ENCODE data around the gene SNRNP48.

DNA sequence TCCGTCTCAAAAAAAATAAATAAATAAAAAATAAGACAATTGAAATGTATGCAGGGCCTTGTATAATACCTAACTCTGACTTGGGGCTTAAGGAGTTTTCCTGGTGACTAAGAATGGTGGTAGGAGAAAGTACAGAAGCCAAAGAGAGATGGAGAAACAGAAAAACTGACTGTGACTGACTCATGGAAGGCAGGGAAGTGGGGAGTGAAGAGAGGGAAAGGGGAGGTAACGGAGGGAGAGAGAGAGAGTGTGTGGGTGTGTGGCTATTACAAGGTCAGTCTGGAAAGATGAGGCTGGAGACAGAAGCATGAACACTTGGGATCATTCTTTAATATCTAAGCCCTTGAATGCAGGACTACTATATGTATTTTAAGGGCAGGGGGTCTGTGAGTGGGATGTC is 38.5 kb downstream of the SNRNP48 start:
- TF ChIP-seq, protein P1, sequence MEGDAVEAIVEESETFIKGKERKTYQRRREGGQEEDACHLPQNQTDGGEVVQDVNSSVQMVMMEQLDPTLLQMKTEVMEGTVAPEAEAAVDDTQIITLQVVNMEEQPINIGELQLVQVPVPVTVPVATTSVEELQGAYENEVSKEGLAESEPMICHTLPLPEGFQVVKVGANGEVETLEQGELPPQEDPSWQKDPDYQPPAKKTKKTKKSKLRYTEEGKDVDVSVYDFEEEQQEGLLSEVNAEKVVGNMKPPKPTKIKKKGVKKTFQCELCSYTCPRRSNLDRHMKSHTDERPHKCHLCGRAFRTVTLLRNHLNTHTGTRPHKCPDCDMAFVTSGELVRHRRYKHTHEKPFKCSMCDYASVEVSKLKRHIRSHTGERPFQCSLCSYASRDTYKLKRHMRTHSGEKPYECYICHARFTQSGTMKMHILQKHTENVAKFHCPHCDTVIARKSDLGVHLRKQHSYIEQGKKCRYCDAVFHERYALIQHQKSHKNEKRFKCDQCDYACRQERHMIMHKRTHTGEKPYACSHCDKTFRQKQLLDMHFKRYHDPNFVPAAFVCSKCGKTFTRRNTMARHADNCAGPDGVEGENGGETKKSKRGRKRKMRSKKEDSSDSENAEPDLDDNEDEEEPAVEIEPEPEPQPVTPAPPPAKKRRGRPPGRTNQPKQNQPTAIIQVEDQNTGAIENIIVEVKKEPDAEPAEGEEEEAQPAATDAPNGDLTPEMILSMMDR (IDR thresholded peaks at IDR 0.05) = no peak
- no peak for TF ChIP-seq POLR2A (IDR thresholded peaks at IDR 0.05)
